GM21619 (cell line): ENCODE measurements around the gene CALML3.
A peak's percentile ranks its signal among the peaks of the same experiment; 100 is the strongest.

ENCODE experiments used
- ATAC-seq: cut with Tn5 transposase; IDR thresholded peaks from one replicate; pipeline ENCODE4 v1.9.1; 2021; ENCODE audit not compliant: unreplicated experiment

CALML3 gene

DNA sequence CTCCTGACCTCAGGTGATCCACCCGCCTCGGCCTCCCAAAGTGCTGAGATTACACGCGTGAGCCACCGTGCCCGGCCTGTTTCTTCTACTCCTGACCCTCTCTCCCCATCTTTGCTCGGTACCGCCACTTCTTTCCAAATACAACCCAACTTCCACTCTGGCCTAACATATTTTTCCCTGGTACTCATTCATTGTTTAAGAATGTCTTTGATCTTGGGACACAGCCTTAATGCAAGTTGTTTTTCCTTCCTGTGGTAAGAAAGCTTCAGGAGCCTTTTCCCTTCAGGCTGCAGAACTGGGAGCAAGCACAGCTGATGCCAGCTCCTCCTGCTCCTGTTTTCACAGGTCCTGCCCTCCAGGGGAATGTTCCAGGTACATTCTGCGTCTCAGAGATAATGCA lies 13.7 kb downstream of the CALML3 start:
- no peak for ATAC-seq

DNA sequence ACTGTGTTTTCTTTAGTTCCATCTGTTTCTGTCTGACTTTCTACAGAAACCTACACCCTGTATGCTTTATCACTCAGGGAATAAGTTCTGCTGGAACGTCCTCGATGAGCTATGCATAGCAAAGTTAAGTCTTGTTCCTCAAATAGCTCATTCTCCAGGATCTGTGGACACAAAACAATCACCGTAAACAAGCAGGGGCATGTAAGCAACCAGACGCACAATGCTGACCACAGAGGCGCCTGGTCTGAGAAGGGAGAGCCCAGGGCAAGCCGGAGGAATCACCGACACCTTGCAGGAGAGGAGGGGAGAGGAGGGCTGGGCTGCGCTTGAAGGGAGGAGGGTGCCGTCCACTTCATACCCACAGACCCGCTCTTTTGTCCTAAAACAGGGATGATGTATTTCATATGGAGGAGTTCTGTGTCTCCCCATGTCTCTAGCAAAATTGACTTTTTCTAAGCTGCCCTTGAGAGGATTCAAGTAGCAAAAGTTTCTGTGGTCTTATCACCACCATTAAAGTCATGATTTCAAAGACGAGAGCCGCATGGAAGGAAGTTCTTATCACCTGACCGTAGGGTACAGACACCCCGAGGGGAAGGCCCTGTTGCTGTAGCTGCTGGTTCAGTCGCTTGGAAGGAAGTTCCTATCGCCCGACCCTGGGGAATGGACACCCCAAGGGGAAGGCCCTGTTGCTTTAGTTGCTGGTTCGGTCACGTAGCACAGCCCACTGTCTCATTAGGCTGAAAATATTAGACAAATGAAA lies 14.3 kb downstream of the CALML3 start:
- peak; percentile 54 for ATAC-seq

DNA sequence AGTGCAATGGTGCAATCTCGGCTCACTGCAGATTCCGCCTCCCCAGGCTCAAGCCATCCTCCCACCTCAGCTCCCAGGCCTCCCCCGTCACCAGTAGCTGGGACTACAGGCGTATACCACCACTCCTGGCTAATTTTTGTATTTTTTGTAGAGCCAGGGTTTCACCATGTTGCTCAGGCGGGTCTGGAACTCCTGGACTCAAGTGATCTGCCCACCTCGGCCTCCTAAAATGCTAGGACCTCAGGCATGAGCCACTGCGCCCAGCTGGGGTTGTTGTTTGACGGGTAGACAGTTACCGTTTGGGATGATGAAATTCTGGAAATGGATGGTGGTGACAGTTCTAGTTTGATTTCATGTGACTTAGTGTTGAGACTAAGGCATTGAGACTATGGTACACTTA lies 15.3 kb downstream of the CALML3 start:
- no peak for ATAC-seq

DNA sequence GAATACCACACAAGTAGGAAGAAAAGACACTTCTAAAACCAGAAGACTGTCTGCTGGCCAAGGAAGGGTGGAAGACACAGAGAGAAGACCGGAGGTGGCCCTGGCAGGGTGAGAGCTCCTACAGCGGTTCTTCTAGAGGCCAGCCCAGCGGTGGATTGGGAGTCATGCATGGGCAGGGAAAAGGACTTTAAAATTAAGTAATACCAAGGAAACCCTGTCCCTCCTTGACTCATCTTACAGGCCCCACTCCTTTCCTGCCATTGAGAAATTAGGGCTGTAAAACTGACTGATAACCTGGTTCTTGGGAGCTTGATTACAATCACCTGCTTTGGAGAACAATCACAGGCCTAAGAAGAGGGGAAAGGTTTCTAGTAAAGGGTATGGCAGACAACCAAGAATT lies 16.1 kb downstream of the CALML3 start:
- no peak for ATAC-seq

DNA sequence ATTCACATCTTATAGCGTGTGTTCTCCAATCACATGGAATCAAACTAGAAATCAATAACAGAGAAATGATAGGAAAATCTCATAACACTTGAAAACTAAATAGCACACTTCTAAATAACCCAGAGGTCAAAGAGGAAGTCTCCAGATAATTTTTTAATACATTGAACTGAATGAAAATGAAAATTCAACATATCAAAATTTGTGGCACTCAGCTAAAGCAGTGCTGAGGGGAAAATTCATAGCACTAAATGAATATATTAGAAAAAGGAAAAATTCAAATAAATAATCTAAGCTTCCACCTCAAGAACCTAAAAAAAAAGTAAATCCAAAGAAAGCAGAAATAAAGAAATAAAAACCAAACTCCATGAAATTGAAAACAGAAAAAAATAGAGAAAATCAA lies 17.3 kb downstream of the CALML3 start:
- no peak for ATAC-seq

DNA sequence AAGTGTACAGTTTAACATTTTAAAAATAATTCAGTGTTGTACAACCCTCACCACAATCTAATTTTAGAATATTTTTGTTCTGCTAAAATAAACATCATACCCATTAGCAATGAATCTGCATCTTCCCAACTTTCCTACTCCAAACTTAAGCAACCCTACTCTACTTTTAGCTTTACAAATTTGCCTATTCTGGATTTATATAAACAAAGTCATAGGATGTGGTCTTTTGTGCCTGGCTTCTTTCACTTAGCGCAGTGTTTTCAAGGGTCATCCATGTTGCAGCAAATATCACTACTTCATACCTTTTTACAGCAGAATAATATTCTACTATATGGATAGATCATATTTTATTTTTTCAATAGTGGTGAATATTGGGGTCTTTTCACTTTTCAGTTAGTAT lies 18.9 kb downstream of the CALML3 start:
- ATAC-seq = no peak

DNA sequence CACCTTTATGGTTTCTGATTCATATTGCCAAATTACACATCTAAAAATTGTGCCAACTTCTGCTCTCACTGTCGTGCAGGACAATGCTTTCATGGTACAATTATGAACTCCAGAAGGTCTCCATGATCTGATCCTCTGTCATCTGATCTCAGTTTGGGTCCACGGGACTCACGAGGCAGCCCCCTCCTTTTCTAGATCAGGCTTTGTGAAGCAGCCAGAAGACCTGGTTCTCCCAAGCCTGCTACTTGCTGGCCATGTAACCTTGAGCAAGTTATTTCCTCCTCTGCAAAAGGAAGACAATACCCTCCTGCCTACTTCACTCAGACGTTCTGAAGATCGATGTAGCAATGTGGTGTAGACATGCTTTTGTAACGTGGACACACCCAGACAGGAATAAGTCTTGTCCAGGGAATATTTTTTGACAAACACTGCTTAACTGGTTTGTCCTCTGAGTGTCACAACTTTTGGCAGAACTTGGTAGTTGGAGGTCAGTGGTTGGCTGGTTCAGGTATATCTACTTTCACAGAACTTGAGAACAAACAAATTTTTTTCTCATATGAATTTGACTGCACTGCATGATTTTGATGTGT lies 19.6 kb downstream of the CALML3 start:
- no peak for ATAC-seq

DNA sequence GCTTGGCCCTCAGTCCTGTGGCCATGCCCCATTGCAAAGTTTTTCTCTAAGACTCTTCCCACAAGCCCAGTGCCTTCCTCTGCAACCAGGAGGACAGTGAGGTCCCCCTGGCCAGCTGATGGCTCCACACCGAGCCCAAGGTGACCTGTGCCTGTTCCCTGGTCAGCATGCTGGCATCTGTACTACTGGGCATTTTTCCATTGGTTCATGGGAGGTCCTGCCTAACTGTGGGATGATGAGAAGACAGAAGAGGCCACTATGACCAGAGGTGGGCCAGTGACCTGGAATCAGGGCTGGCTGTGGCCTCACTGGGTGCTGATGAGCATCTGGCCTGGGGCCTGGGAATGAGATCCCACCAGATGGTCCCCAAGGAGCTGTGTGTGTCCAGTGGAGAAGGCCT lies 20.2 kb downstream of the CALML3 start:
- no peak for ATAC-seq

DNA sequence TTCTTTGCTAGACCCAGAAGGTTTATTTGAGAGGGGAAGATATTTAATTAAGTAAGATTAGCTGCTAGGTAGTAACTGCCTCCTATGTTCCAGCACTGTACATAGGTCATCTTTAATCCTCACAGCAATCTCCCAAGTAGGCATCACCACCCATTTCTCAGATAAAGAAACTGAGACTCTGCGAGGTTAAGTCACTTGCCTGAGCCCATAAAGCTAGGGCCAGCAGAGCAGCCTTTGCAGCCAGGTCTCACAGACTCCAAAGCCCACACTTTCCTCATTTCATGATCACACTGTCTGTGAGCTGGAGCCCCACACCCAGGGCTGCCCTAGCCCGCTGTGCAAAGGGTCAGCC lies 20.6 kb downstream of the CALML3 start:
- no peak for ATAC-seq

DNA sequence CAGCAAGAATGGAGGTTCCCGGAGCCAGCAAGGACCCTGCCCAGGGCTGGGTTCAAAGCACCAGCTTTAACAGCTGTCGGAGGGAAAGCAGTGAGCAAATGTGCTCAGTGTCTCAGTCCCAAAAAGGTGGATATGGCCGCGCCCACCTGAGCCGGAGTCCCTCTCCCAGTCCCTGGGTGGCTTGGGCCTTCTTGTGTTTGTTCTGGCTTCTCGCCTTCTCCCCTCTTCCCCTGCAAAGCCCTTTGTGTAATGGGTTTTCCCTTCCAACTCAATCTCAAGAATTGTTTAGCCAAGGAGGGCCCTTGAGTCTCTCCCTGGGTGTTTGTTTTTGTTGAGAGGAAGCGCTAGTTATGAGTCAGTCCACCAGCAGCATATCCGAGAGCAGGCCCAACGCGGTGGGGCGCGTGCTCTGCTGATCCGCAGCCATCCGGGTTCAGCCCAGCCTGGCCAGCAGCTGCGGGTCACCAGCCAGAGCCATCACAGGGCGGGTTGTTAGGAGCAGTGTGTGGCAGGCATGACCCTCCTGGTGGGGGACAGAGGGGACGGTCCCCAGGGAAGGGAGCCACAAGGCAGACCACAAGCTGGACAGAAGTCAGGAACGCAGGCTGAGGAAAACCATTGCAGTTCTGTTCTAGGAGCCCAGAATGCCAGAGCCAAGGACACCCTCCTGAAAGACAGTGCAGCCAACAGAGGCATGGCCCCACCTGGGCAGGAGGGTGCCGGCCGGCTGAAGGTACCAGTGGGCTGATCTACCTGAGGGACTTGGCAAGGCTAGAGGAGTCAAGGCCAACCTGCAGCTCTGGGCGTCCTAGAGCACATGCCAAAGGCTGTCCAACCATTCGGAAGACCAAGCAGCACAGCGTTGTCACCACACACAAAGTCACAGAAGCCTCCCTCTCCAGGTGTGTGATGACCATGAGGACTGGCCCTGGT lies 21.3 kb downstream of the CALML3 start:
- ATAC-seq = no peak

DNA sequence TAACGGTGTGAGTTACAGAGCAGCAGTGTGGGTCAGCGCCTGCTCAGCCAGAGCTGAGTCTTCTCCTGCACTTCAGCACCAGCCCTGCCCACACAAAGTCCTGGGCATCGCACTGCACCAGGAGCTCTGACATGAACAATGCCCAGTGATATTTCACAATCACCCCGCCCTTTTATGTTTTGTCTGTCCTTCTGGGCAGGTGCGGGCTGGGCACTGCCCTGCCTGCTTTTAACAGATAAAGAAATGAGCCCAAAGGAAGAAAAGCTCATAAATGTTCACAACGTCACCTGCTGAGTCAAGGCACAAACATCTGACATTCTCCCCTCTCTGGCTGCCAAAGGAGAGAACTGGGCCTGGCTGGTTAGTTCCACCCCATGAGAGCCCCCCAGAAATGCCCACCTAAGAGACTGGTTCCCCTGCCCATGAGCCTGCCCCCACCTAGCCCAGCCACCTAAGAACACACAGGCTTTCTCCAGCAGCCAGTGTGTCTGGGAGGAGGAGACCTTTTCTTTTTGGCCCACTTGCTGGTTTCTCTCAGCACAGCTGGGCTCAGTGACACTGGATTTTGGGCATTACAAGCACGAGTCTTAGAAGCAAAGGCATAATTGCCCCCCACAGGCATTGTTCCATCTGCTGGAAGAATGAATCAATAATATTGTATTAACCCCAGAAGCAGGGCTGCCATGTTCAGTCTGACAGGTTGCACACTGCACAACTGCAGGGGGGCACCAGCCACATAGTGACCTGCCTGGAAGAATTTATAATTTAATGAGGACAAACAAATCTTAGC lies 22.3 kb downstream of the CALML3 start:
- ATAC-seq = no peak

DNA sequence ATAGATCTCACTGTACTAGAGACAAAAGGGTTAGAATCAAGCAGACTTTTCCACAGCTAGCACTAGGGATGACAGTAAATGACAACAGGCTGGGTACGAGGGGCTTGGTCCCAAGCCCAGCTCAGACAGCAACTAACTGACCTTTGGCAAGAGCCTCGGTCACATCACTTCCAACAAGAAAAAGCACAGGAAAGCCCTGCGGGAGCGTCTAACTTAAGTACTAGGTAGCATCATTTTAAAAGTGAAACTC lies 22.8 kb downstream of the CALML3 start:
- ATAC-seq = no peak

DNA sequence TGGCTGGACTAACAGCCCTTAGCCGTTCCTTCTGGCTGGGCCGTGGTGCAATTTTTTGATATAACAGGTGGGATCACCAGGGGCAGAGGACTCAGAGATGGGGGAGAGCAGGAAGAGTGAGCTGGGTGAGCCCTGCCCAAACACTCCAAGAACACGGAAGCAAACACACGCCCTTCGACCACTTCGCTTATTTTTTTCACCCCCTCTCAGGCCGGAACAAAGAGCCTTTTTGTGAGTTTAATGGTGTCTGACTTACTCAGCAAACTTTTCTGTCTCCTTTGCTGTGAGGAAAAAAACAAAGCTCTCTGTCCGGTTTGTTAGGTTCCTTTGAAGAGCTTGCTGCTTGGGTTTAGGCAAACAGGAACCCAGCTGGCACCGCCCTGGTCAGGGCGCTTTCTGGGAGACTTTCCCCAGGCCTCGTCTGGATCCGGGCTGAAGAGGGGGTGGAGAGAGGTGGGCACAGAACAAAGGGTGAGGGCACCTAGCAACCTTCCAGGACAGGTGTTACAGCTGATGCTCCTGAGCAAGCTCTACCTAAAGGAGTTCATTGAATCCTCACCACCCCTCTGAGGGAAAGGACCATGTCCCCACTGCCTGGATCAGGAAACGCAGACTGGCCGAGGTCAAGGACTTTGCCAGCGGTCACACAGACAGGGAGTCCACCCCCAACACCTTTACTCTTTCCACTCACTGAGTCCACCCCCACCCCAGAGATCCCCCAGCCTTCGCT lies 23.3 kb downstream of the CALML3 start:
- ATAC-seq = no peak

DNA sequence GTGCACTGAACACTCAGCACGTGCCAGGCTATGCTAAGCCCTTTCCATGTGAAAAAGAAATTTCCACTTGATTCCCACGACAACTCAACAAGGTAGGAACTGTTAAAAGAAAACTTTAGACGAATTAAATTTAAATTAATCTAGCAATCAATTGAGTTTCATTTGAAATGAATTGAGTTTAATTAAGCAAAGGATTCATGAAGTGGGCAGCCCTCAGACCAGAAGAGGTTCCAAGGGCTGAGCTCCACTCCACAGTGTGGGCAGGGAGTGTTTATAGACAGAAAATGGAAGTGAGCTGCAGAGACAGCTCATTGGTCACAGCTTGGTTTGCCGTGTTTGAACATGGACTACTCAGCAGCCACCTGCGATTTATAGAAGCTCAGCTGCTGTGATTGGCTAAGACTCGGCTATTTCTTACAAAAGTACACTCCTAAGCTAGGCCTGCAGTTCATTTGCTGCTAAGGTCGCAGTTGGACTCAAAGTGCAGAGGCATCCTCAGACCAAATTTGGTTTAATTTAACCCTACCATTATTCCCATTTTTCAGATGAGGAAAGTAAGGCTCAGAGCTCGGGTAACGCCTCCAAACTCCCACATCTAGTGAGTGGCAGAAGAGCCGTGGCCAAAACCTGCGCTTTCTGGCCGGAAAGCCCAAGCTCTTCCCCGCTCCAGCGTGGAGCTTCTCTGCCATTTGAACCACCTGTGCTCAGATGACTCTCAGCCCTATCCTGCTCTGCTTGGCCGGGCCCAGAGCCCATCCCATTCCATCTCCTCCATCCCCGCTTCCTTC lies 24.9 kb downstream of the CALML3 start:
- no peak for ATAC-seq

DNA sequence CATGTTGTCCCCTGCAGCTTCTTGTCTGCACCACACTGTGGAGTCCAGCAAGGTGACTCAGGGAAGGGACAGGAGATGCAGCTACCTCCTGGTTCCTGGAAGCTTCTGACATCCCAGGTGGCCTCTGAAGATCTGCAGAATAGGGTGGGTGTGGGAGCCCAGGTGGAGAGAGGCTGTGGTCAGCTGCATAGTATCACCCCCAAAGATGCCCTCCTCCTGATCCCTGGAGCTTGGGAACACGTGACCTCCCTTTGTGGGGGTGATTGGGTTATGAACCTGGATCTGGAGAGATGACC lies 25.4 kb downstream of the CALML3 start:
- no peak for ATAC-seq

DNA sequence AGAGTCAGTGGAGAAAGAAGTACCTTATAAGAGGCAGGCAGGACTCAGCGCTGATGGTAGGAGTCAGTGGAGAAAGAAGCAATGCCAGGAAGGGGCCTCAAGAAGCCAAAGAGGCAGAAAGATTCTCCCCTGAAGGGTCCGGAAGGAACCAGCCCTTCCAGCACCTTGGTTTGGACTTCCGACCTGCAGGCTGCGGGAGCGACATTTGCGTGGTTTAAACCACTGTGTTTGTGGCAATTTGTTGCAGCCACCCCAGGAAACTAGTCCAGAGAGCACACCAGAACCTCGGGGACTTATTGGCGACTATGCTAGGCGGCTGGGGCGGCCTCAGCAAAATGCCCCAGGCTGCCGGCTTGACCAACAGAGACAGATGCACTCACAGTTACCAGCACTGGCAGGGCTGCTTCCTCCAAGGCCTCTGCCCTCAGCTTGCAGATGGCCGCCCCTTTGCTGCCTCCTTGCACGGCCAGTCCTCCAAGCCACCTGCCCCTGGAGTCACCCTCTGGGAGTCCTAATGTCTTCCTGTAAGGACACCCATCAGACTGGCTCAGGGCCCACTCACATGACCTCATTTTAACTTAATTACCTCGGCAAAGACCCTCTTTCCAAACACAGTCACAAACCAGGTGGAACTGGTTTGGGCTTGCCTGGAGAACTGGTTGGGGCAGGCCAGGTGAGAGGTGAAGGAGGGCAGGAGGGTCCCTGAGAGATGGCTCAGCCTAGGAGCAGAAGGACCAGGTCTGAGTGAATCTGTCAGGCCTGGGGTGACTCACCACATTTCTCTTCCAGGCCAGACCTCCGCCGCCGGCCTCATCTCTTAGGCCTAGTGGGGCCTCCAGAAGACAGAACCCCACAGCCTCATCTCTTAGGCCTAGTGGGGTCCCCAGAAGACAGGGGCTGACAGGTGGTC lies 26.1 kb downstream of the CALML3 start:
- no peak for ATAC-seq

DNA sequence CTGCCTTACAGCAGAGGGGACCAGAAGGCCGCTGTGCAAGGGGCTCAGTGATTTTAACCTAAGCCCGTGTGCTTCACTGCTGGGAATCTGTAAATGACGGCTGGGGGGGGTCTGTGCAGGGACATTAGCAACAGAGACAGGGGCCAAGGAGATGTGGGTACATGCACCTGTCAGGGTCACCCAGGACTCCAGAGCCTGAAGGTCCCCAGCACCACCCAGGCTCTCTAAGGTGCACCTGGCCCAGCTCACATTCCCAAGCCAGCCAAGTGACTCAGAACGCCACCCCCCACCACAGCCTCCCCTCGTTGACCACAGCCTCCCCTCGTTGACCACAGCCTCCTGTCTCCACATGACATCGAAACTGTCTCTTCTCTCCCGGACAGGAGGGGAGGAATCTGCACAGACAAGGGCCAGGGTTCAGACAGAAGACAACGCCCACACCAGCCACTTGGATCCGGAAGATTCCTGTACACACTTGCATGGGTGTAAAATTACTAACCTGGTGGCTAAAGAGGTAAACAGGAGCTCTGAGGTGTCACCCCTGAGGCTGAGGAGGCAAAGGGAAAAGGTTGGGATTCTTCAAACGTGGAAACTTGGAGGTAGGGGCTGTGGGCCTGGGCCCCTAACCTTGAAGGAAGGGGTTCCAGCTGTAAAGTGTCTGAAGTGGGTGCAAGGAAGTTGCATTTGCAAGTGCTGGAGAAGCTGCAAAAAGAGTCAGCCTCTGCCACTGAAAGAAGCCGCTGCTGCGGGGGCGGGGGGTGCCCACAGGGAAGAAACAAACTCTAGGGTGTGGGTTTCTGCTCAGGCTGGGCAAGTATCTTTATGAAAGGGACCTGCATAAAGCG lies 27.0 kb downstream of the CALML3 start:
- ATAC-seq = no peak
